Dermis blood vessel endothelial cell (primary cell): ENCODE data around the gene OR6S1. TPM values are rescaled to one million over a fixed set of nuclear protein-coding genes. Genes with fewer than 3 reads are reported as not detected.
A peak's percentile ranks its signal among the peaks of the same experiment; 100 is the strongest.
"Not testable (repeated sequence)": the region's sequence is repeated elsewhere in the genome, so short reads cannot be mapped to it uniquely, and the experiment has no call there.

Experiments used
- DNase-seq: peaks from one replicate; pipeline ENCODE4 v3.0.0; 2010
- total RNA-seq: library from RNA; depleted of rRNA; stranded (reverse); fragments of >200 nt; gene quantifications from 2 replicates; pipeline ENCODE4 v1.2.3, GENCODE V29; 2014

OR6S1 gene
- total RNA-seq, 1 donor from 2014 or later = not detected

DNA sequence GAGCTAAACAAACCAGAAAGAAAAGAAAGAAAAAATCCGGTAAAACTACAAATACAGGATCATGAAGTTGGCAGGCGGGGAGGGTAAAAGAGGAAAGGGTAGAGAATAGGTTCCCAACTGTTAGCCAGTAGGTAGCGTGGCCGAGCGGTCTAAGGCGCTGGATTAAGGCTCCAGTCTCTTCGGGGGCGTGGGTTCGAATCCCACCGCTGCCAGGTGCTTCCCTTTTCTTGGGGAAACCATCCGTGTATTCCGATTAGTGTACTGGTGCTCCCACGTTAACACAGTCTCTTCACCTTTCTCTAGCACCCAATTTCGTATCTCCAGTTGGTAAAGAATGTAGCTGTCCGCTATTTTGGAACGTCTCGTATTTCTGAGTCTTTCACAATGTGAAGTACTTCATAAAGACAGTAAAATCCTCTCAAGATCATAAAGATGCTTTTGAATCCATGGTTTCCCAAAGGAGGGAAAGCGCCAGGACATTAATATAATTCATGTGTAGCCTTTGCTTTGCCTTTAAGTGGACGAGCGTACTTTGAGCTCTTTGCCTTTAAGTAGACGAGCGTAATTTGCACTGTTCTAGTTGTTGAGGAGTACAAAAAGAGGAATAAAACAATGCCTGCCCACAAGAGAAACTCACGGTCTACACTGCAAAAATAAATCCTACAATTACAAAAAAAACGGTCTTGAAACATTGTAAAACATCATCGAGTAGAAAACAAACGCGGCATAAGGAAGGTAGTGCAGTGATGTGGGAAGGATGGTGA is 31.3 kb downstream of the OR6S1 start:
- DNase-seq = peak; percentile 77

DNA sequence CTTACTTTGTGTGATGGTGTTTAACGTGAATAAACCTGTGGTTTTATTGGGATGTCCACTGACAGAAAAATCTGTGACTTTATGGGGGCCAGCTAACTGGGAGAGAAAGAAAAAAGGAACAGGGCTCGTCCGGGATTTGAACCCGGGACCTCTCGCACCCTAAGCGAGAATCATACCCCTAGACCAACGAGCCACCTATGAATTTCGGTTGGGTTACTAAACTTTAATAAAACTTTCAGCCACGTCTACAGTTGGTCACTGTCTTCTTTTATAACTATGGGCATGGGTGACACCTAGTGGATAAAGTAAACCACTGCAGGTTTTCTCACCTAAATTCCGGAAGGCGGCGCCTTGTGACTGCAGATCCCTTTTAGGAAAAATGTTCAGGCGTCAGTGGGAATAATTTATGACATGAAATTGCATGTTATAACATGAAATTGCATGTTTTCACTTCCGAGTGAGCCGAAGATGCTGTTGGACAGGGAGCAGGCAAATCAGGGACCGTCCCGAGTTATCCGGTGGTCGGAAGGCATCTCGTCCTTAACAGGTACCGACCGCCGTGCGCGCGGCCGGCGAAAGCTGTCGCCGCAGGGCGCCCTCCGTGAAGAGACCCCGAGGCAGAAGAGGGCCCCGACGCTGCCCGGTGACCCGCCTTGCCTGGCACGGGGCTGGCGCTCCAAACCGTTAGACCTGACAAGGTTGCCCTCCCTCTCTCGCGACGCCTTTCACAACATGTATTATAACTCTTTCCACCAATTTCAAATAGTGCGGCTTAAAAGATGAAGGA is 32.1 kb downstream of the OR6S1 start:
- DNase-seq = peak; percentile 90

DNA sequence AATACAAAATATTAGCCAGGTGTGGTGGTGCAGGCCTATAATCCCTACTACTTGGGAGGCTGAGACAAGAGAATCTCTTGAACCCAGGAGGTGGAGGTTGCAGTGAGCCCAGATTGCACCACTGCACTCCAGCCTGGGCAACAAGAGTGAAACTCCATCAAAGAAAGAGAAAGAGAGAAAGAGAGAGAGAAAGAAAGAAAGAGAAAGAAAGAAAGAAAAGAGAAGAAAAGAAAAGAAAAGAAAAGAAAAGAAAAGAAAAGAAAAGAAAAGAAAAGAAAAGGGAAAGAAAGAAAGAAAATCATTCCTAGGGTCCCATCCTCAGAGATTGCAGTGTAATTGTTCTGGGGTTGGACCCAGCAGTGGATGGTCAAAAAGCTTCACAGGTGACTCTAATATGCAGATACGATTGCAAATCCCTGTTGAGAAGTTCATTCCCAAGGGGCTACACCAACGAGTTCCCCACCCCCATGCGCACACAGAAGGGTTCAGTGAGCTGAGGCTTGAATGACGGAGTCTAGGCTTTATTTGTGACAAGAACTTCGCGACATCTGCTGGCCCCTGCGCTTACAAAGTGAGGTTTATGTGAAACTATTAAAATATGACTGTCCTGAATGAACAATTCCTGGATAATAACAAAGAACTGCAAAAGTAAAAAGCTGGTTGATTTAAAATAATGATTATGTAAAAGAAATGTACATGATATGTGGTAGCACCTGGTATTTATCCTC is 32.9 kb downstream of the OR6S1 start:
- DNase-seq = no peak

DNA sequence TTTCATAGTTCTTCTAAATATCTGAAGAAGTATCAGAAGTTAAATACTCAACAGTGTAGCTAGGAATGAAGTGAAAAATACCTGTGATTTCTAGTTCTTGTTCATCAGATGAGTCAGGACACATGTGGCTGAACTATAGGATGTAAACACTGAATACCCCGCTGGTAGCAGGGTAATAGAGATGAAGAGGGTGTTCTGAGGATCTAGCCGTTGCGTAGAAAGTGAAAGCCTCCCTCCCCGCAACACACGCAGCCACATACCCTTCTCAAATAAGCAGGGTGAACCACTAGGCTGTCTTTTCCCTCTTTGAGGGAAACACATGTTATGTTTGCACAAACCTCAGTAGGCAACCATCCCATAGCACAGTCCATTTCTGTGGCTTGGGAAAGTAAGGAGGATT is 33.9 kb downstream of the OR6S1 start:
- DNase-seq = no peak

DNA sequence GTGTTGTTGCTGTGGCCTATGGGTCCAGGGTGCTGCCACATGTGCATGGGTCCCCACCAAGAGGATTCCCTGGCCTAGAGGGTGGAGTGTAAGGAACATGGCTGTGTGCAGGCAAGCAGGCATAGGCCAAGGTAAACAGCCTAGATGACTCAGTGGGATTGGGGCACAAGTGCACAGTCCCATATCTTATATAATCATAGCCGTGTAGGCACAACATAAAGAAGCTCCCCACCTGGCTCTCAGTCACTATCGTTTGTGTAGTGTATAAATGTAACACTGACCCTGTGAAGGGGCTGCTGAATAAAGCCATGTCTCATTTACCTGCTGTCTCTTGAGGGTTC is 34.6 kb downstream of the OR6S1 start:
- no peak for DNase-seq

DNA sequence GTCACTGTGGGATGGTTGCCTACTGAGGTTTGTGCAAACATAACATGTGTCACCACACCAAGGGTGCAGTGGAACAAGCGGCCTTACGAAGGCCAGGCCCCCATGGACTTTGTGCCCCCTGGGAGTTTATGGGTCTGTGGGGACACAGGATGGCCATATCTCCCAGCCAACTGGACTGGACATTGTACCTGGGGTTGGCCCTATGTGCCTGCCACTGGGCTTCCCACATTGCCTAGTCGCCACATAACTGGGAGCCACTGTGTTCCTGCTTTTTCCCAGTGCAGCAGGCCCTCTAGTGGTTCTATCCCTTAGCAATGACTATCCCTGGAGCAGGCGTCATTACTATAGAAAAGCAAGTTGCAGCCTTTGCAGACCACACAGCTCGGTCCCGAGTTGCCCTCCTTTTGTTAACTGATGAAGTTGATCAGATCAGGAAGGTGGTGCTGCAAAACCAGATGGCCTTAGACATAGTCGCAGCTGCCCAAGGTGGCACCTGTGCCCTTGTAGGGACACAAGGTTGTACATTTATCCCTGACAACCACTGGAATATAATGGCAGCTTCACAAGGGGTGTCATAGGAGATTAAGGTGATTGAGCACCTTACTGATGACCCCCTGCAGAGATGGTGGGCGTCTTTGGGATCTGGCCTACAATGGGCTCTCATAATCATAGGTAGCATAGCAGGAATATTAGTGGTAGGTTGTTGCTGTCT is 35.1 kb downstream of the OR6S1 start:
- DNase-seq = peak; percentile 83

DNA sequence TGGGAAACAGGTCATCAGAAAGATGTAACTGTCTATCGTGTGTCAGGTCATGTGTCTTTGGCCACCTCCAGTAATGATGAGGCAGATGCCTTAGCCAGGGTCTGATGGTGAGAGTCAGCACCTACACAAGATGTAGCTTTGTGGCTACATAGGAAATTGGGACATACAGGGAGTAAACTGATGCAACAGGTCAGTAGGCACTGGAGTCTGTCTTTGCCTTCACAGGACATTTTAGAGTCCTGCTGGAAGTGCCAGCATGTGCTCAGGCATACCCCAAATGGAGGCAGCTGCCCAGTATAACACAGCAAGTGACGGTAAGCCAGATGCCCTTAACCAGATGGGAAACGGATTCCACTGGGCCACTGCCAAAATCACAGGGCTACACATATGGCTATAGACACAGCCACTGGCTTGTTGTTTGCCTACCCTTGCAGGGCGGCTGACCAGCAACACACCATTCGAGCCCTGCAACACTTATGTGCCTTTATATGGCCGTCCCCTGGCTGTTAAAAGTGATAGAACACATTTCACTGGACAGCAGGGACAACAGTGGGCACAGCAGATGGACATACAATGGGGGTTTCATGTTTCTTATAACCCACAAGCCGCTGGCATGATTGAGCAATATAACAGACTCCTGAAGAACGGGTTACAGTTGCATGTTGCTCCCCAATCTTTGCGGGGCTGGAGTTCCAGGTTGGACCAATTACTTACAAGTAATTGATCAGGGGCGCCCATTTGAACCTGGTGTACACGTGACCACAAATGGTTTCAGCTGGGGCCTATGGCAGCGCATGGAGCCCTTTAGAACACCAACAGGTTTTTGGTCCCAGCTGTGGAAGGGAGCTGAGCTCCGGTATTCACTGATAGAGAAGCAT is 37.4 kb downstream of the OR6S1 start:
- no peak for DNase-seq

DNA sequence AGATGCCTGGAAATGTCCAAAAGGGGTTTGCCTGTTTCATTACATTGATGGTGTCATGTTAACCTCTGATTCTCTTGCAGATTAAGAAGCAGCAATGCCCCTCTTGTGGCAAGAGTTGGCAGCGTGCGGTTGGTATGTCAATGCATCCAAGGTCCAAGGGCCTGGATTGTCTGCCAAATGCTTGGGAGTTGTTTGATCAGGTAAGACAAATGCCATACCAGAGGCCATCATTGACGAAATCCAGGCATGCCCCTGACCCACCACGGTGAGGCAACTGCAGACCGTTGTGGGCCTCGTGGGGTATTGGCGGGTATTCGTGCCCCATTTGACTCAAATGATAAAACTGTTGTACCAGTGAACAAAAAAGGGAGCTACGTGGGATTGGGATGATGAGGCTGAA is 38.9 kb downstream of the OR6S1 start:
- no peak for DNase-seq

DNA sequence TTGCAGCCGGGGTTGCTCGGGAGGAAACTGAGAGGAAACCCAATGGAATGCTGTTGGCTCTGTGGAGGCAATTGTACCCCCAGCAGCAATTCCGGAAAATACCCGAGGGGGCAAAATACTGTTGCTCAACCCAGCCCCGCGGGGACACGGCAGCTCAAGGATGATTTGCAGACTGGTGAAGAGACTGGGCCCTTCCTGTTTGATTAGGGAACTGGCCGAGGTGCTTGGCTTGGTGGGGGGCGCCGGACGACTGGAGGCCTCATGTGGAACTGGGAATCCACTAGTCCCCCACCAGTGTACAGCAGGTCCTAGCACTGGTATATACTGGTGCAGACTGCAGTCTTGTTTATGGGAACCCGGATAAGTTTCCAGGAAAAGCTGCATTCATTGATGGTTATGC is 40.0 kb downstream of the OR6S1 start:
- no peak for DNase-seq

DNA sequence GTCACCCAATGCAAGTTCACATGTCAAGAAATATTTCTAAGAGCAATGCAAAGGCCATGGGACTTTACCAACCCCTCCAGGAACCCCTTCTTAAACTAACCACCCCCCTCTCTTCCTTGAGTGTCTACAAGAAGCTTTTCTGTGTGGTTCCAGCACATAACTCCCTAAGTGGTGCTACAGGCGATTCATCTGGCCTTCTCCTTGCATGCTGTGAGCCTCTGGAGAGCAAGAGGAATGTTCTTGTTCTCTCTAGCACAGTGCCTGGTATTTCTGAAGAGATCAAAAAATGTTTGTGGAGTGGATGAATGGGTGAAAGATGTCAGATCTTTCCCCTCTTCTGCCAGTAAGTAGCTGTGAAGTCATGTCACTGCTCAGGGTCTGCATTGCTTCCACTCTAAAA is 44.4 kb downstream of the OR6S1 start:
- DNase-seq = no peak

DNA sequence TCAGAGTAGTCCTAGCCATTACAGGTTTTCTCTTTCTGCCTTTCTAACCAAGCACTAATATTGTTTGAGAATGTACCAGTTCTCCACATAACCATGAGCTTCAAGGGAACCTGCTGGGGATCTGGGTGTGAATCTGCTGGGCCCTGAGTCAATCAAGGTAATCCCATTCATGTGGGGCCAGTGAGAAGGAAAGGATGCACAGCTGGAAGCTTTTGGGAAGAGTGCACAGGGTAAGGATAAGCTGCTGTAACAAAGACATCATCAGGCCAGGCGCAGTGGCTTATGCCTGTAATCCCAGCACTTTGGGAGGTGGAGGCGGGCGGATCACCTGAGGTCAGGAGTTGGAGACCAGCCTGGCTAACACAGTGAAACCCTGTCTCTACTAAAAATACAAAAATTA is 45.8 kb downstream of the OR6S1 start:
- DNase-seq = not testable (repeated sequence)

DNA sequence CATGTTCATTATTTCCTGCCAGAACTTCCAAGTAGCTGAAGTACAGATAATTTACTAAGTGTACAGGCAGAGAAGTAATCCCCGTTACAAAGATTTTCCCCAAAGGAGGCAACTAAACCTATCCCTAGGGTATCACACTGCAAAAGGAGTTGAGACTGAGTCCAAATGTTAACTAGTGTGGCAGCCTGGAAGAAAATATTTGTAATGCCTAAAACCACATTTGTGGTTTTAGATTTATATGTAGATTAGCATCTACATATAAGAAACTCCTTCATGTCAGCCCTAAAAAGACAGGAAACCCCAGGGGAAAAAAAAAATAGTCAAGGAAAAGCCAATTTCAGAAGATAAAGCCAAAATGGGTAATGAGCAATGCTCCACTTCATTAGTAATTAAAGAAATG is 48.9 kb downstream of the OR6S1 start:
- DNase-seq = no peak

DNA sequence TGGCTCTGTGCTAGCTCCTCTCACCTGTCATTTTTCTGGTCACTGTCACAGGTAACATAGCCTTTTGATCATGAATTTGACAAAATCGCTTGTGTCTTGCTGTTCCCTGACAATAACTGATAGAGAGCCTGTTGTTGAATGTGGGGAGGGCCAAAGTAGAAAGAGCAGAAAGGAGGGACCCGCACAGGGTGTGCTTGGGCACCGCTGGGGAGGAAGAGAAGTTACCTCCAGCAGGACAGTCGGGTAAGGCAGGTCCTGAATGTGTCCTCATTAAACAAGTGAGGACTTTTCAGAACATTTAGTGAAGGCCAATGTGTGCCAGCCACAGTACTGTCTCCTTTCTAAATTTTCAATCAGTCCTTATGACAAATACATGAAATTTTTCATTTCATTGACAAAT is 50.3 kb downstream of the OR6S1 start, which contains the start of gene RNASE12:
Gene RNASE12, minus strand, starts transcription at position 142 of the 400 bp plus-strand sequence. CDS start 653 bp downstream, outside the sequence.
- no peak for DNase-seq

Other genes starting within 250 kb of the OR6S1 start
- 36.2 and 56.0 TPM in 2 replicates for gene TEP1, start 228.2 kb downstream of the OR6S1 start, total RNA-seq
- 0.09 and 0.17 TPM in 2 replicates for gene KLHL33, start 205.5 kb downstream of the OR6S1 start, total RNA-seq
- 30.7 and 86.3 TPM in 2 replicates for gene OSGEP, start 186.9 kb downstream of the OR6S1 start, total RNA-seq
- 63.1 and 83.3 TPM in 2 replicates for gene APEX1, start 186.5 kb downstream of the OR6S1 start, total RNA-seq
- gene PIP4P1, start 180.3 kb downstream of the OR6S1 start, total RNA-seq = 16.9 and 26.9 TPM in 2 replicates
- 214 and 230 TPM in 2 replicates for gene PNP, start 172.3 kb downstream of the OR6S1 start, total RNA-seq
- gene RNASE10, start 136.2 kb downstream of the OR6S1 start, total RNA-seq = 0.34 TPM in 1 of 2 replicates, not detected in the other
- gene RNASE9, start 80.6 kb downstream of the OR6S1 start, total RNA-seq = not detected in 2 replicates
- not detected in 2 replicates for gene RNASE11, start 53.7 kb downstream of the OR6S1 start, total RNA-seq
- not detected in 2 replicates for gene RNASE12, start 50.3 kb downstream of the OR6S1 start, total RNA-seq
- 11.4 and 25.7 TPM in 2 replicates for gene RNASE4, start 42.9 kb upstream of the OR6S1 start, total RNA-seq
- gene ANG, start 47.1 kb upstream of the OR6S1 start, total RNA-seq = 6.3 and 6.4 TPM in 2 replicates
- not detected in 2 replicates for gene EDDM3A, start 104.2 kb upstream of the OR6S1 start, total RNA-seq
- gene EDDM3B, start 126.7 kb upstream of the OR6S1 start, total RNA-seq = not detected in 2 replicates
- gene RNASE6, start 139.6 kb upstream of the OR6S1 start, total RNA-seq = 0.14 and 0.17 TPM in 2 replicates
- 28.6 and 64.0 TPM in 2 replicates for gene RNASE1, start 161.2 kb upstream of the OR6S1 start, total RNA-seq
- not detected in 2 replicates for gene RNASE3, start 249.7 kb upstream of the OR6S1 start, total RNA-seq